Measurements from ENCODE around the gene SSTR4.

SSTR4 gene

DNA sequence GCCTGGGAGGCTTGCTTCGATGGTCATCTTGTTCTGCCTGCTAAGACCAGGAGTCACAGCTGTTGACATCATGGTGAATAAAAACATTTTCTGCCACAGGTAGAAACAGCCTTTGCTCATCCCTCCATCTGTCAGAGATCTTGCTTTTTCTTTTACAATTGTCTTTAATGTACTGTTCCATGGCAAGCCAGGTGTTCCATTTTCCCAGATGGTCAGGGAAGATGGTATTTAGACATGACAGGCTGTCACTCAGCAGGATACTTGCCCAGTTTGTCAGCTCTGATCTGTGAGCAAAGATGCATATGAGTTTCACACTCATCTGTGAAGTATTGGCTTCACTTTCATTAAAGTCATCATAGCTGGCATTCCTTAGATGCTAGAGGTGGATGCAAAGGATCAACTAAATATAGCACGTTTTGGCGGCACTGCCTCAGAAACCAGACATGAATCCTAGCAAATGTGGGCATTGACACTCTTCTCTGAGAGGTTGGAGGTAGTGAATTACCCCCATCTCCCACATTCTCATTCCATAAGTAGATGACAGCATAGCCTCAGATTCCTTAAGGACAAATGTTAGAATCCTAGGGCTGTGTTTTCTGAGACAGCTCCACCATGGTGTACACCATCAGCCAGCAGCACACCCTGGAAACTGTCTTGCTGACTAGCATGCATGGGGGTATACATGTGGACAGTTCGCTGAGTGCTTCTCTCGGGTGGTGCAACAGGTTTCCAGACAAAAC is 4.2 kb downstream of the SSTR4 start:
- H3K9me3 ChIP-seq (ENCODE audit: low read length) = no peaks in the 10 kb centered on the region
- H3K4me3 ChIP-seq (ENCODE audit: low read length) = no peak overlapping the region
- no peaks in the 10 kb centered on the region for H3K36me3 ChIP-seq (ENCODE audit: insufficient read depth, low read length)
- no peak overlapping the region for H2AFZ ChIP-seq (ENCODE audit: low read depth, low read length)
- peaks cover 21% of the 10 kb centered on the region for H3K27me3 ChIP-seq (ENCODE audit: insufficient read depth, low read length)
- H3K4me1 ChIP-seq (ENCODE audit: insufficient read depth, low read length) = no peaks in the 10 kb centered on the region

DNA sequence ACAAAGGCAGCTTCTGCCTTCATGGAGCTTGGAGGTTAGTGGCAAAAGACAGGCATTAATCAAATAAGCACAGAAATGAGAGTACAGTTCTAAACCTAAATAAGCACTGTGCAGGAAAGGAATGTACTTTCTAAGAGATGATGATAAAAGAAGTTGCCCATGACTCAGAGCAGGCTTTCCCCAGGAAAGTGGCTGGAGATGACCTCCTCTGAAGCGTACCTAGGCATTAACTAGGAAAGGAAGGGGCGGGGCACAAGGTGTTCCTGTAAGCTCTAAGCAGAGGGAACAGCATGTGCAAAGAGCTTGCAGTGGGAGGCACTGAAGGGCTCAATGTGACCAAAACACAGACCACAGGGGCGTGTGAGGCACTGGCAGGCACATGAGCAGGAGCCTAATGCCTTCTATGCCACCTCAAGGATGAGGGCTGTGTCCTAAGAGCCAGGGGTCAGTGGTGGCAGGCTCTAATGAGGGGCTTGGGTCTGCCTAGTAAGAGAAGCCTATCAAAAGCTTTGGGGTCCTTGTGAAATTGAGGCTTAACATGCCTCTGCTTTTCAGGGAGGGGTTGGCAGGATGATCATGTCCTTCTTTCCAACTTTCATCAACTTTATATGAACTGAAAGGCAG is 4.9 kb downstream of the SSTR4 start:
- no peaks in the 10 kb centered on the region for H3K36me3 ChIP-seq (ENCODE audit: insufficient read depth, low read length)
- H3K9me3 ChIP-seq (ENCODE audit: low read length) = no peaks in the 10 kb centered on the region
- no peak overlapping the region for H2AFZ ChIP-seq (ENCODE audit: low read depth, low read length)
- H3K4me1 ChIP-seq (ENCODE audit: insufficient read depth, low read length) = no peaks in the 10 kb centered on the region
- H3K4me3 ChIP-seq (ENCODE audit: low read length) = no peak overlapping the region
- H3K27me3 ChIP-seq (ENCODE audit: insufficient read depth, low read length) = peaks cover 20% of the 10 kb centered on the region

DNA sequence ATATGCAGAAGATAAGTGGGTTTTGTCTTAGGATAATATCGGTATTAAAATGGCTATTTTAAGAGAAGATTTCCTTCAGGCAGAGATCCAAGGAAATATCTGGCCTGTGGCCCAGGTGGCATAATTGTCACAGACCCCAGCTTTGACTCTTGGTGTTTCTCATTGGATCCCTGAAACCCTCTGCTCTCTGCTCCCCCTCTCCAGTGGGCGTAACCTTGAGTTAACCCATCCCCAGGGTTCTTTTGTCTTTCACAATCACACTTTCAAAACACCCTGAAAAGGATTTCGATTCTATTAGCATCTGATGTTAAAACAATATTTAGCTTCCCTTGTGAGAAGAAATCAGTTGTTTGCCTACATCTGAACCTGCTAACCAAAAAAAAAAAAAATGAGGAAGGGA is 7.2 kb downstream of the SSTR4 start:
- Histone ChIP-seq H3K9me3 (ENCODE audit: low read length) (no peaks in the 10 kb centered on the region), H3K27me3 (ENCODE audit: insufficient read depth, low read length) (peaks cover 10% of the 10 kb centered on the region), H3K4me3 (ENCODE audit: low read length) (no peak overlapping the region), H3K36me3 (ENCODE audit: insufficient read depth, low read length) (no peaks in the 10 kb centered on the region), H2AFZ (ENCODE audit: low read depth, low read length) (no peak overlapping the region), H3K4me1 (ENCODE audit: insufficient read depth, low read length) (no peaks in the 10 kb centered on the region)

DNA sequence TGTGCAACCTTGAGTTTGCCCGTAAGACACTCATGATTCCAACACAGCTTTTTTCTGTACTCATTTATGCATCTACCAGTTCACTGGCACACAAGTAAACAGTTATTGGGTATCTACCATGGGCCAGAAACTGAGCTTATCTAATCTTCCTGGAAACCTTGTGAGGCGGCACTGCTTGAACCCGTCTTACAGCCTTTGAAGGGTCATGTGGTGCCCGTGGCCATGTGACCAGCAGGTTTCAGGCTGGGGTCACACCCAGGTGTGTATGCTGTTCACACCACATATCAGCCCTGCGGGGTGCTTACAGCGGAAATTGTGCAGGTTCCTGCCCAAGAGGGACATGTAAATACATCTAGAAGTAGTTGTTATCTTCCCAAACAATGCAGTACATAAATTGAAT is 8.3 kb downstream of the SSTR4 start:
- peaks cover 19% of the 10 kb centered on the region for H3K27me3 ChIP-seq (ENCODE audit: insufficient read depth, low read length)
- no peak overlapping the region for H2AFZ ChIP-seq (ENCODE audit: low read depth, low read length)

DNA sequence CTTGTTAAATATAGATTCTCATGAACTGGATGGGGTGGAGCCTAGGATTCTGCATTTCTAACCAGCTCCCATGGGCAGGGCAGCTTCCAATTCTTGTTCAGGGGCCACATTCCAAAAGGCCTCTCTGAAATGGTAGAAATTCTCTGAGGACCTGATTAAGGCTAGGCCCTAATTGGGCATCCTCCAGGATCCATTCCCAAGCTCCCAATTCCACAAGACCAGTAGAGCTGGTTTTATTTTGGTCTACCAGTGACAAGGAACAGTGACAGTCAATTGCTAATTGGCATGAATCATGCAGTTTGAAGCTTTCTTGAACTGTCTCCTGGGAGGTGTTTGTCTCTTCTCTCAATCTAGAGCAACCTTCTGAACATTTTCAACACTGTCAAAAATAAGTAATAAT is 11.3 kb downstream of the SSTR4 start:
- H3K4me1 ChIP-seq (ENCODE audit: insufficient read depth, low read length) = no peaks in the 10 kb centered on the region
- no peak overlapping the region for H2AFZ ChIP-seq (ENCODE audit: low read depth, low read length)
- no peaks in the 10 kb centered on the region for H3K9me3 ChIP-seq (ENCODE audit: low read length)
- no peak overlapping the region for H3K4me3 ChIP-seq (ENCODE audit: low read length)
- H3K27me3 ChIP-seq (ENCODE audit: insufficient read depth, low read length) = peaks cover 49% of the 10 kb centered on the region
- no peaks in the 10 kb centered on the region for H3K36me3 ChIP-seq (ENCODE audit: insufficient read depth, low read length)

More for the DNA sequence above, 8.3 kb downstream of the SSTR4 start:
- H3K4me1 ChIP-seq (ENCODE audit: insufficient read depth, low read length) = no peaks in the 10 kb centered on the region
- H3K36me3 ChIP-seq (ENCODE audit: insufficient read depth, low read length) = no peaks in the 10 kb centered on the region
- H3K4me3 ChIP-seq (ENCODE audit: low read length) = no peak overlapping the region
- H3K9me3 ChIP-seq (ENCODE audit: low read length) = no peaks in the 10 kb centered on the region

DNA sequence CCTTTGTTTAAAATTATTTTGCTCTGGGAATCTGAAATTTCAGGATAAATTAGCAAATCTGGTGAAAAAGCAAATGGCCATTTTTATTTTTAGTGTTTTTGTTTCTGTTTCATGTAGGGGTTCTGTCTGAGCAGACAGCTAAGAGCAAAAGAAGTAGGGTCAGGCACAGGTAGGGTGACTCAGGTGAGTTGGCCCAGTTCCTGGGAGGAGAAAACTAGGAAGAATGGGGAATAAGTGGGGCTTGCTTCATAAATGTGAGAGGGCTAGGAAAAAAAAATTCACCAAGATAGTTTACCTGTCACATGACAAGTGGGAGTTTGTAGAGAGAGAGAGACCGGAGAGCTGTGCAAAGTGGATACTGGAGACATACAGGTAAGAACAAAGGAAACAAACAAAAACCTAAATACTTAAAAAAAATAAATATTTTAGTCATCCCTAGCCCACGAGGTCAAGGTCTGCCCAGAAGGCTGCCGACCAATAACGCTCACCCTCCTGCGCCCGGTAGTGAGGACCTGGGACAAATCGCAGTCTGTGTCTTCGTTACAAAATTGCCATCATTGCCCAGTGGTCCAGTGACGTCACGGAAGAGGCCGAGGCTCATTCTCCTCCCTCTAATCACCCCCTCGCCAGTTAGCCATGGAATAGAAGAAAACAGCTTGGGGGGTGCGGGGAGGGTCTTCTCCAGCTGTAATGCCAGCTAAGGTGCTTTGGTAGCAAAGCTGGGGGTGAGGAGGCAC is 12.1 kb downstream of the SSTR4 start:
- H3K36me3 ChIP-seq (ENCODE audit: insufficient read depth, low read length) = no peaks in the 10 kb centered on the region
- no peak overlapping the region for H2AFZ ChIP-seq (ENCODE audit: low read depth, low read length)
- no peak overlapping the region for H3K4me3 ChIP-seq (ENCODE audit: low read length)
- peaks cover 56% of the 10 kb centered on the region for H3K27me3 ChIP-seq (ENCODE audit: insufficient read depth, low read length)
- H3K9me3 ChIP-seq (ENCODE audit: low read length) = no peaks in the 10 kb centered on the region
- H3K4me1 ChIP-seq (ENCODE audit: insufficient read depth, low read length) = no peaks in the 10 kb centered on the region

DNA sequence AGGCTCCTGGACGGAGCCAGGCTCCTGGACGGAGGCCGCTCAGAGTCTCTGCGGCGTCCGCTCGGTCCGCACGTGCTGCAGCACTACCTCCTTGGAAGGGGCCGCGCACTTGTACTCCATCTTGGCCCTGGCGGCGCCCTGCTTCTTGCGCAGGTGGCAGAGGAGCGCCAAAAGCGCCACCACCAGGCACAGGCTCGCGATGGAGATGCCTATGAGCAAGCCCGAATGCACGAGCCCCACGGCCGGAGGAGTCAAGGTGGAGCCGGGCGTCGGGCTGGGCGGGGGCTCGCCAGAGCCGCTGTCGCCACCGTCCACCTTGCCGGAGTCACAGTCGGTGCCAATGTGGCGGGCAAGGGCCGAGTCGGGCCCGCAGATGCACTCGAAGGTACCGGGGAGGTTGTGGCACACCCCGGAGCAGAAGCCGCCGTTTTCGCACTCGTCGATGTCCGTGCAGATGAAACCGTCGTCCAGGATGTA is 12.7 kb downstream of the SSTR4 start:
- Histone ChIP-seq H3K9me3 (ENCODE audit: low read length) (no peaks in the 10 kb centered on the region), H2AFZ (ENCODE audit: low read depth, low read length) (no peak overlapping the region), H3K4me1 (ENCODE audit: insufficient read depth, low read length) (no peaks in the 10 kb centered on the region), H3K4me3 (ENCODE audit: low read length) (no peak overlapping the region), H3K27me3 (ENCODE audit: insufficient read depth, low read length) (peaks cover 62% of the 10 kb centered on the region), H3K36me3 (ENCODE audit: insufficient read depth, low read length) (no peaks in the 10 kb centered on the region)

DNA sequence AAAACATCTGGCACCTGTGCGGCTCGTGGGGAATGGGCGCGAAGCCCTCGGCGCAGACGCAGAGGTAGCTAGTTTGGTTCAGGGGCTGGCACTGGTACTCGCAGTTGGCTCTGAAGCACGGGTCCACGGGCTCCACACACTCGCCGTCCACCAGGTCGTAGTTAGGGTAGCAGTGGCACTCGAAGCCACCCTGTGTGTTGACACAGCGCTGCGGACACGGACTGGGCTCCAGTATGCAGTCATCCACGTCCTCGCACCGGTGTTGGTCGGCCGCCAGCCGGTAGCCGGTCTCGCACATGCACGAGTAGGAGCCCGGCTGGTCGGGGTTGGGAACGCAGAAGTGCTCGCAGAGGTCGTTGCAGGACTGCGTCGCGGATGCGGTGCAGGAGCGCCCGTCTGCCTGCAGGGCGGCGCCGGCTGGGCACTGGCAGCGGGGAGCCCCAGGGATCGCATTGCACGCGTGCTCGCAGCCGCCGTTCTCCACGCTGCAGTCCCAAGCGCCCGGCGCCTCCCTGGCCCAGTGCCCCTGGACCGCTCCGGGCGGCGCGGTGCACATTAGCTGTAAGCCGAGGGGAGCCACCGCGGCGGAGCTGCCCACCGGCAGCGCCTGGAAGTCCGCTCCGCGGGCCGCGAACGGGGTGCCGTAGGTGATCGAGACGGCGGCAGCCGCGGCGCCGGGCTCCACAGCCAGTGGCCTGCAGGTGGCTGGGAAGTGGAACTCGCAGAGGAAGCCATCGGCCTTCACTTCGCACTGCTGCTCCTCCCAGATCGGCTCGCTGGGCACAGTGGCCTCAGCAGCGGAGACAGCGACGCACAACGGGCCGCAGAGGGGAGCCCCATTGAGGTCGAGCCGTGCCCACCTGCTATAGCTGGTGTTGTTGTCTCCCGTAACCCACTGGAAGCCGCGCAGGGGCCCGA is 13.4 kb downstream of the SSTR4 start:
- no peaks in the 10 kb centered on the region for H3K4me1 ChIP-seq (ENCODE audit: insufficient read depth, low read length)

DNA sequence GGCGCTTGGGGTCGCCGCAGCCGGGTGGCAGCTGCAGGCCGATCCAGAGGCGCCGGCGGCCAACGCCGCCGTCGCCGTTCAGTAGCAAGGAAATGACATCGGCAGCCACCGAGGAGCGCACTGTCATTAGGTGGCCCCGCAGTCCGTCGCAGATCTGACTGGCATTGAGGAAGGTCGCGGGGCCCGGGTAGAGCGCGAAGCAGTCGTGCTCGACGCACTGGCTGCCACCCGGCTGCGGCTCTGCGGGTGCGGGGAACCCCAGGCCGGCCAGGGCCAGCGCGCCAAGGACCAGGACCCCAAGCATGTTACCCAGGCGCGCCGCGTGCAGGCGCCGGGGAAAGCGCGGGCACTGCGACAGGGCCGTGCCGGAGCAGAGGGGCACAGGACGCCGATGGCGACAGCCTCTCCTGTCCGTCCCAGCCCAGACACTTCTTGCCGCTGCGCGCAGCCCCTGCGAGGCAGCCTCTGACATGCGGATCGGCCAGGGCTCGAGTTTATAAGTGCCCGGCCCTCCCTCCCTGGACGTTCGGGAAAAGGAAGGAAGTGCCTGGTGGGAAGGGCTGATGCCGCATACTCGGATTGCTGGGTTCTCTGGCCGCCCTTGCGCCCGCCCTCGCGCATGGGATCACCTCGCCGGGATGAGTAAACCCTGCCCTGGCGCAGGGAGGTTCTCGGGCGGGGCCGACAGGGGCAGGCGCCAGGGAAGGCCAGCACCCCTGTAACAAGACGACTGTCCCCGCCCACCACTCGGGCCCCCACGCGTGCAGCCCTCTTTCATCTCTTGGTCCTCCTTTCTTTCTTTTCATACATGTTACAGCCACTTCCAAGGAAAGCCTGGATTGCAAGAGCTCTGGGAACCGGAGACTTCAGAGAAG is 14.3 kb downstream of the SSTR4 start, which contains the start of gene THBD:
Gene THBD (minus strand): TSS at position 472 of the 875 bp plus-strand sequence. CDS start 168 bp downstream, at position 304.
- H3K36me3 ChIP-seq (ENCODE audit: insufficient read depth, low read length) = no peaks in the 10 kb centered on the region
- H3K4me3 ChIP-seq (ENCODE audit: low read length) = no peak within 1 kb of the TSS
- H3K4me1 ChIP-seq (ENCODE audit: insufficient read depth, low read length) = no peaks in the 10 kb centered on the region
- peaks cover 65% of the 10 kb centered on the region for H3K27me3 ChIP-seq (ENCODE audit: insufficient read depth, low read length)
- peak within 1 kb of the TSS; percentile 13 for H2AFZ ChIP-seq (ENCODE audit: low read depth, low read length)
- no peaks in the 10 kb centered on the region for H3K9me3 ChIP-seq (ENCODE audit: low read length)

More for the DNA sequence above, 13.4 kb downstream of the SSTR4 start:
- Histone ChIP-seq H2AFZ (ENCODE audit: low read depth, low read length) (peak overlapping the region; percentile 13), H3K9me3 (ENCODE audit: low read length) (no peaks in the 10 kb centered on the region), H3K4me3 (ENCODE audit: low read length) (no peak overlapping the region), H3K36me3 (ENCODE audit: insufficient read depth, low read length) (no peaks in the 10 kb centered on the region), H3K27me3 (ENCODE audit: insufficient read depth, low read length) (peaks cover 65% of the 10 kb centered on the region)

DNA sequence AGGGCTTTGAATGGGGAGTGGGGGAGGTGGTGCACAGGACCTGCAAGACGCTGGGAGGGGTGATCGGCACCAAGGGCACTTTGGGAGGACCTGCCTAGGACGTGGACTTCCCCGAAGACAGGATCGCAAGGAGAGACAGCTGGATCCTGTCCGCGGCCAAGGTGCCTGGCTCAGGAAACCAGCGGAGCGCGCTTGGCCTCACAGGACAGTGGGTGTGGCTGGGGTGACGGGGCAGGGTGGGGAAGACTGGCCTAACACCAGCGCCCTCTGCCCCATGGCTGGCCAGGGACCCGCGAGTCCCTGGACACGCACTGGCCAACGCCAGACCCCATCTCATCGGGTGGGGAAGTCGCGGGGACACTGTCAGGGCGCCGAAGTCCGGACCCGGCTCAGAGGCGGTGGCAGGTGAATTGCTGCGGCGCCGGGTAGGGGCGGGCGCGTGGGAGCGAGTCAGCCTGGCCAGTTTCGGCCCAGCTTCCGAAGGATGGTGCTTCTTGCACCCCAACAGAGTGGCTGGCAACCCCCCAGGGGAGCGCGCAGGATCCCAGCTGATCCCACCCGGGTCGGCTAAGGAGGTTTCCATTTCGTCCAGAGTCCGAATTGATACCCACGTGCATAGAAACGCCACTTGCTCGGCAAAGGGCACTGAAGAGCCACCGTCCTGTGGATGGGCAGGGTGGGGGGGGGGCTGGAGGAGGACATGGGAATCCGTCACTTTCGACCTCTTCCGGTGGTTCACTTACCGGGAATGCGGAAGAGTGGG is 15.1 kb downstream of the SSTR4 start:
- Histone ChIP-seq H3K9me3 (ENCODE audit: low read length) (no peaks in the 10 kb centered on the region), H3K36me3 (ENCODE audit: insufficient read depth, low read length) (no peaks in the 10 kb centered on the region), H3K27me3 (ENCODE audit: insufficient read depth, low read length) (peaks cover 65% of the 10 kb centered on the region), H3K4me3 (ENCODE audit: low read length) (no peak overlapping the region), H2AFZ (ENCODE audit: low read depth, low read length) (no peak overlapping the region), H3K4me1 (ENCODE audit: insufficient read depth, low read length) (no peaks in the 10 kb centered on the region)

DNA sequence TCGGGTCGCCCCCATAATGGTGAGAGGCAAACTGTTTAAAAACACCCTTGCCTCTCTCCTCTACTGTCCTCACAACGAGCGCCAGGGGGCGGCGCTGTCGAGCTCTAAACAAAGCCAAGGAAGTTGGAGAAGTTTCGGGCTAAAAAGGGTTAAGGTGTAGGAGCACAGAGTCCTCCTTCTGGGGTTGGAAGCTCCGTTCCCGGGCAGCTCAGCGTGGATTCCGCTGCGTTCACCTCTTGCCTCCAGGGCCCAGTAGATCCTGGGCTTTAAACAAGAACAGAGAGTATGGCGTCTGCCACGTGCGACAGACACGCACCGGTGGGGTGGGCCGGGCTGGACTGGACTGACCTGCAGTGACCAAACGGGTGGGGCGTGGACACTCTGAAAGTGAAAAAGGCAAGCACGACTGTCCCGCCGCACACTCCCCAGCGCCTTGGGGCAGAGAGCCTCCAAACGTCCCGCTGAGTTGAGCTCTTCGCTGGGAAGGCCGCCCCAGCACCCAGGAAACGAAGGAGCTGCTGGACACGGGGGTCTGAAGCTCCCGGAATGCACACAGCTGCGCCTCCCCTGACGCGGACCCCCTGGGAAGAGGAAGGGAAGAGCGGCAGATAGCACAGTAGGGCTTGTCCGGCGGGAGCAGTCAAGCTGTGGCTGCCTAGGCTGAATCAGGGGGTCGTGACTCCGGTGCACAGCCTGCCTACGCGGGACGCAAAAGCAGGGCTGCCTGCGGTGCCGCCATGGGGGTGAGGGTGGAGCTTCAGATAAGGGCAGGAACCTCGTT is 15.9 kb downstream of the SSTR4 start:
- H3K36me3 ChIP-seq (ENCODE audit: insufficient read depth, low read length) = no peaks in the 10 kb centered on the region
- no peaks in the 10 kb centered on the region for H3K4me1 ChIP-seq (ENCODE audit: insufficient read depth, low read length)
- peak overlapping the region; percentile 22 for H3K4me3 ChIP-seq (ENCODE audit: low read length)
- peaks cover 63% of the 10 kb centered on the region for H3K27me3 ChIP-seq (ENCODE audit: insufficient read depth, low read length)
- H2AFZ ChIP-seq (ENCODE audit: low read depth, low read length) = no peak overlapping the region
- H3K9me3 ChIP-seq (ENCODE audit: low read length) = no peaks in the 10 kb centered on the region
